ENCODE results near the gene ZKSCAN3.
"Not testable (repeated sequence)": the region's sequence is repeated elsewhere in the genome, so short reads cannot be mapped to it uniquely, and the experiment has no call there.

The ZKSCAN3 gene

DNA sequence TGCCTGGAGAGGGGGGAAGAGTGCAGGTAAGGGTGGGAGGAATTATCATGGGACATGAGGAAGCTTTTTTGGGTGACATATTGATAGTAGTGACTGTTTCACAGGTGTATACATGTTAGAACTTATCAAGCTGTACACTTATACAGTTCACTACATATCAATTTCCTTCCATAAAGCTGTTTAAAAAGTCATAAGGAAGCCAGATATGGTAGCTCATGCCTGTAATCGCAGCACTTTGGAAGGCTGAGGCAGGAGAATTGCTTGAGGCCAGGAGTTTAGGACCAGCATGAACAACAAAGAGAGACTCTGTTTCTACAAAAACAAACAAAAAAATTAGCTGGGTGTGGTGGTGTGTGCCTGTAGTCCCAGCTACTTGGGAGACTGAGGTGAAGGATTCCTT is 28.1 kb downstream of the ZKSCAN3 start:
- DNase-seq (ENCODE audit: low spot score) = no peak

DNA sequence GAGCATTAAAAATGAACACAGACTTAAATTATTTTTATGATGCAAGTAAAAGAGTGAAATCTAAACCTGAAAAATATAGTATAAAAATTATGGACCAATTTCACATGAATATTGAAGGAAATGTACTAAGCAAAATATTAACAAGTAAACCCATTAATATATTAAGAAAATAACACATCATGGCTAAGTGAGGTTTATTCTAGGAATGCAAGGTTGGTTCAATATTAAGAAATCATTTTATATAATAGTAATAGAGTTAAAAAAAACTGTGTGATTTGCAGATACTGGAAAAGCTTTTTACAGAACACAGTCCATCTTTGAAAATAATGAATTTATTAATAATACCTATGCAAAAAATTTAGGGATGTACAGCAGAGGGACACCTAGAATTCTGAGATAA is 28.9 kb downstream of the ZKSCAN3 start:
- DNase-seq (ENCODE audit: low spot score) = no peak

DNA sequence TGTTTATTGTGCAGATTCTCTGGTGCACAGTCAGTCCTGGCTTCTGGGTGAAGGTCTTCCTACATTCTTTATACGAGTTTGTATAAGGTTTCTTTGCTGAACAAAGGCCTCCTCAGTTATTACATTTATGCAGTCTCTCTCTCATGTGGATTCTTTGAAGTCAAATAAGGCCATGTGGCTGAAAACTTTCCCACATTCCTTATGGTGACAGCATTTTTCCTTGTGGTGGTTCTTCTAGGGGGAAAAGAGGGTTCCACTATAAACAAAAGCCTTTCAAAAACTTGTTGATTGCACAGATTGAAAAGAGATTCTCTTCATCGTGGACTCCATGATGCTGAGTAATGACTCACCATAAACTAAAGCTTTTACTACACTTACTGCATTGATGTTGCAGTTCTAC is 30.6 kb downstream of the ZKSCAN3 start:
- no peak for DNase-seq (ENCODE audit: low spot score)

DNA sequence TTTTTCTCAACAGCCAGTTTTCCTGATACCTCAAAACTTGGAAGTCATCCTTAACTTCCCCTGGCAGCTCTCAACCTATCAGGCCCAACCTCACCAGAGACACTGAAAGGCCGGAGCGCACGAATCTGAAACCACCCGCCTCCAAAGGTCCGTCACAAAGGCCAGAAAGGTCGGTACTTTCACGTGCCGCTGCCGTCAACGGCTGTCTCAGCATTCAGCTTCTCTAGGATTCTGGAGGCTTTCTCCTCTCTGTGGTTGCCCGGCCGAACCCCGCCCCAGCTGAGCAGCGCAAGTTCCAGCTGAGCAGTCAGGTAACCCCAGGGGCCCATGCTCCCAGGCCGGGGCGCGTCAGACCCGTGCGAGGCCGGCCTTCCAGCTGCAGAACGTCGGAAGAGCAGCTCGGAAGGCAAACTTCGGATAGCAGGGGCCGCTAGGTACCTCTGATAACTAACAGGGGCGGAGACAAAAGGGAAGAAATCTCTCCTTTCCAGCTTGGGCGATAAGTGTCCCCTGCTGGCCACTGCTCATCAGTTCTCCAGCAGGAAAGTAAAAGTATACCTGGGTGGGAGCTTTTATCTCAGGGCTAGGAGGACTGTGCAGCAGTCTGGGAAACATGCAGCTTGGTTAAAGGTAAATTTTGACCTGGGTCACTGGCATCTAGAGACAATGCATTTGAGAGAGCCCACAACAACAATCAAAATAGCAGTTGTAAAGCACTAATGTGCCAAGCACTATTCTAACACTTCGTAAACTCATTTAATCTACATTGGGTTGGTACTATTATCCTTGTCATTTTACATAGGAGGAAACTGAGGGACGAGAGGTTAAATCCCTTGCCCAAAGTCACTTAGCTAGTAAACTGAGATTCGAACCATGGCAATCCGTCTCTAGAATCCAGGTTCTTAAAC is 33.7 kb downstream of the ZKSCAN3 start:
- DNase-seq (ENCODE audit: low spot score) = peak; percentile 51

DNA sequence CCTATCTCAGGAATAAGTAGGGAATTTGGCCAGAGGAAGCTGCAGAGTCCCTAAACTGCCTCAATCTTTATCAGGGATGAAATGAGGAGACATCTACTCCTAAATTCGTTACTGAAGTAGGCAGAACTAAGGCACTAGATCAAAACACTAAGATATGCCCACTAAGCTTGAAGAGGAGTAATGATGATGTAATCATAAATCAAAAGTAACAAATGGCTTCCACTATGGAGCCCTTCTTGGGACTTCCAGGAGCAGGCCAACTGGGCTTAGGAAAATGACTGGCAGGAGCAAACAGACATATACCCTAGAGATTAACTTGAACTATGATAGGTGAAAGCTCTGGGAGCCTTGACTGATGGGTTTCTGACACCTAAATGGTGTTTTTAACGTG is 34.4 kb downstream of the ZKSCAN3 start:
- DNase-seq (ENCODE audit: low spot score) = no peak

DNA sequence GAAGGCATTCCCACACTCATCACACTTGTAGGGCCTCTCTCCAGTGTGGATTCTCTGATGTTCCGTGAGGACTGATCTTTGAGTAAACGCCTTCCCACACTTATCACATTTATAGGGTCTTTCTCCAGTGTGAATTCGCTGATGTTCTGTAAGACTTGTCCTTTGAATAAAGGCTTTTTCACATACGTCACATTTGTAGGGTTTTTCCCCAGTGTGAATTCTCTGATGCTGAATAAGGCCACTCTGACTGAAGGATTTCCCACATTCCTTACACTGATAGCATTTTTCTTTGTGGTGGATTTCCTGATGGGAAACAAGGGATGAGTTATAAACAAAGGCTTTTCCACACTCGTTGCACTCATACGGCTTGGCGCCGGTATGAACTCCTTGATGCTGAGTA is 40.9 kb downstream of the ZKSCAN3 start:
- DNase-seq (ENCODE audit: low spot score) = no peak

DNA sequence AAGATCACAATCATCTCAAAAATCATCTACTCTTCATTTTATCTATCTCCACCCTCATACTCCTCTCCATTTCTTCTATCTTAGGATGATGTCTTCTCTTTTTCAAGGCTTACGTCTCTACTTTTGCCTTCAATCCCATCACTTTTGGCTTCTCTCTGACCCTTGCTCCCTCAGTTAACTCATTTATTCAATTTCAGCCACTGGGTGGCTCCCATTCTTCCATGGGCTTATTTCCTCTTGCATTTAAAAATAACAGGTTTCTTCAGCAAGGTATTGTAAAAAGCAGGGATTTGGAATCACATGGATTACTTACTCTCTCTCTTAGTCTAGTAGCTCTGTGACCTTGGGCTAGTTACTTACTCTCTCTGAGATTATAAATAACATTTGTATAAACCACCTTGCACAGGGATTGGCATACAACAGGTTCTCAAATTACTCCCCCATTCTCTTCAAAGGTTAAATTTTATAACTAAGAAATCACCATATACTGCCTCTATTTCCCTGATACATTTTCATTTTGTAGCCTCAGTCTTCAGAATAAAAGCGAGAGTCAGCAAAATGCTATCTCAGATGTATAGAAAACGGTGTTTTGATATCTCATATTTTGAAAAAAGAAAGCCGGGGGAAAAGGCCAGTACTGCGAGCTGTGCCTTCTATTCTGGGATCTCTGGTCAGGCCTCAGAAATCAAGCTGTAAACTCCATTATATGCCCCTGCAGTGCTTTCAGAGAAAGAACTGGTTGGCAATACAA is 44.3 kb downstream of the ZKSCAN3 start:
- no peak for DNase-seq (ENCODE audit: low spot score)

DNA sequence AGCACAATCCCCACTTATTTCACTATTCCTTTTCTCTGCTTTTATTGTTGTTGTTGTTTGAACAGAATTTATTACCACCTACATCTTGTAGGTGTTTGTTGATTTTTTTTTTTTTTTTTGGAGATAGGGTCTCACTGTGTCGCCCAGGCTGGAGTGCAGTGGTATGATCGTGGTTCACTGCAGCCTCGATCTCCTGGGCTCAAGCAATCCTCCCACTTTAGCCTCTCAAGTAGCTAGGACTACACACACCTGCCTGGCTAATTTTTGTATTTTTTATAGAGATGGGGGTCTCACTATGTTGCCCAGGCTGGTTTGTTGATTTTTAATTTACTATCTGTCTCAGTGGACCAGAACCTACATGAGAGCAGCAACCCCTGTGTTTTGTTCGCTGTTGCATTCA is 46.2 kb downstream of the ZKSCAN3 start:
- no peak for DNase-seq (ENCODE audit: low spot score)

DNA sequence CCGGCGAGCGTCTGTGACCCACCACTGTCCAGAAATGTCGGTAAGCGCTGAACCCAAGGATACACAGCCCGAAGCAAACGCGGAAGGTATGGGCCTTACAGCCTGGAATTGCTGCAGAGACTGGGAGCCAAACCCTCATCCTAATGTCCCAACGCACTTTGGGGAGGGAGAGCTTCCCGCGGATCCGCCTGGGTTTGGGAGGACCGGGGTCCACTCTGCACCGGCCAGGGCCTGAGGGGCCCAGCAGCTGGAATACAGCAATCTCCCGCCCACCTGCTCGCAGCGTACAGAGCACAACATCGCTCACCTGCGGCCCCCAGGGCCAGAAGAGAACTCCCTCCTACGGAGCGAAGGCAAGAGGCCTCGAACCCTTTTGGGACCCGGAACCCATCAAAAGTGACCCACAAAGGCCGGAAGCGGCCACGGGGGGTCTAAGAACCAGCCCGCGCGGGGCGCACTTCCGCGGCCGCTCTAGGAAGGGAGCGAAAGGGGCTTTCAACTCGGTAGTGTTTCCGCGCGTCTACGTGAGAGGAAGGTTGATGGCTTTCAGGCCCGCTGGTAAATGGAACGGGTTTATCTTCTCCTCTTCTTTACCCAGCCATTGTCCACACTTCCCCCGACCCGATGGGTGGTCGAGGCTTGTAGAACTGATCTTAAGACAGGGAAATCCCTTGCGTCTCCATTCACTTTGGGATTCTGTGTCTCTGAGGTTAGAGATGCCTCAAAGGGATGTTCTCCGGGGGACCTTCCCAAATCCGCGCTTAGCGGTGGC is 49.8 kb downstream of the ZKSCAN3 start, which contains the start of gene ZSCAN12:
Gene ZSCAN12, minus strand, starts transcription at position 398 of the 772 bp plus-strand sequence. CDS start 1,342 bp downstream, outside the sequence.
- peak; percentile 80 for DNase-seq (ENCODE audit: low spot score)

DNA sequence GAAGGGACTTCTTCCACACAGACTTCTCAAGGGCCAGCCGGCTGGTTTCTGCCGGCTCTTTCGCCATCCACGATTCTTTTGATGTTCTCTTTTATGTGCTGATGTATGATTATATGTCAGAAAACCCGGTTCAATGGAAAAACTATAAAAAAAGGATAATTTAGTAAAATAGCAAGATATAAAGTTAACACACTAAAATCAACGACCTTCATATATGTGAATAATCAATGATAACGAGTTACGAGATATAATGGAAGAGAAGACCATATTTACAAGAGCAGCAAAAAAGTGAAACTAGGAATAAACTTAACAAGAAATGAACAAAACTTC is 50.3 kb downstream of the ZKSCAN3 start:
- no peak for DNase-seq (ENCODE audit: low spot score)

DNA sequence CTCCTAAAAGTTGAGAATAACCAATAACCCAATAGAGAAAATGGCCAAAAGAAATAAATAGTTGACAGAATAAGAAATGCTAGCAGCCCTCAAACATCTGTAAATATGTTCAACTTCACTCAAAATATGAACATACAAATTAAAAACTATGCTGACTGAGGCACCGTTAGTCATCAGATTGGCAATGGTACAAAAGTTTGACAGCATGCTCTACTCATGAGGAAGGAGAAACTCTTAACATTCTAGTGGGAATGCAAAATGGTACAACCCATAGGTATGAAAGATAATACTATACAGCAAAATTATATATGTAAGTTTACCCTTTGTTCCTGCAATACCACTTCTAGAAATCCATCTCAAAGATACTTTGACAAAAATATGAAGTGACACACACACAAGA is 51.4 kb downstream of the ZKSCAN3 start:
- DNase-seq (ENCODE audit: low spot score) = no peak

DNA sequence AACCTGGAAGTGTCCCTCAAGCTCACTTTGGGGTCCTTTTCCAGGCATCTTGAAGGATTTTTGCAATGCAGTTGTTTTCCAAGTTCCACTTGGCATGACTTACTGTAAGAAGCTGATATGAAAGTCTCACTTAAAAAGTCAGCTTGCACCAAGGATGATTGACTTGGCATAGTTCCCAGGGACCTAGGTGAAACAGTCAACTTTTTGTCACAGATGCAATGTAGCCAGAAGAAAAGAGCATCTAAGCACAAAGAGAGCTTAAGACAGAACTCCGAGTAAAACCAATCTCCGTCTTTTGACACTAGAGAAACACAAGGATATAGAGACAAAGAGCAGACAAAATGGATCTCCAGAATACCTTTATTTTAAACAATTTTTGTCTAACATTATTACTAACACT is 52.5 kb downstream of the ZKSCAN3 start:
- no peak for DNase-seq (ENCODE audit: low spot score)

DNA sequence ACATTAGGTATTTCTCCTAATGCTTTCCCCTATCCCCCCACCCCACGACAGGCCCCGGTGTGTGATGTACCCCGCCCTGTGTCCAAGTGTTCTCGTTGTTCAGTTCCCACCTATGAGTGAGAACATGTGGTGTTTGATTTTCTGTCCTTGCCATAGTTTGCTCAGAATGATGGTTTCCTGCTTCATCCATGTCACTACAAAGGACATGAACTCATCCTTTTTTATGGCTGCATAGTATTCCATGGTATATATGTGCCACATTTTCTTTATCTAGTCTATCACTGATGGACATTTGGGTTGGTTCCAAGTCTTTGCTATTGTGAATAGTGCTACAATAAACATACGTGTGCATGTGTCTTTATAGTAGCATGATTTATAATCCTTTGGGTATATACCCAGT is 54.2 kb downstream of the ZKSCAN3 start:
- not testable (repeated sequence) for DNase-seq (ENCODE audit: low spot score)

DNA sequence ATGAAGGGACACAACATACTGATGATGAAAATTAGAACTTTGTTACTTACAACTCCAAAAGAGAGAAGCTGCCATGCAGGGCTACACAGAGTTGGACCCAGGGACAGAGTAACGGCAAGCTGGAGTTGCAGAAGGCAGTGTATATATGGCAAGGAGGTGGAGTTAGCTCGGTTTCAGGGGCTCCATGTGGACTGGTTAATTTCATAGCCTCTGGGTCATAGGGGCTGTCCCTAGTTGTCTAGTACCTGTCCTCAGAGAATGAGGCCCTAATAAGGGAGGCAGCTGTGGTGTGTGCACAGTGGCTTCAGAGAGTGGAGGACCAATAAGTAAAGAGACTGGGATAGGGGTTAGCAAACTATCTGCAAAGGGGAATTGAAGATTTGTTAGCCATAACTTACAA is 57.7 kb downstream of the ZKSCAN3 start:
- DNase-seq (ENCODE audit: low spot score) = no peak

DNA sequence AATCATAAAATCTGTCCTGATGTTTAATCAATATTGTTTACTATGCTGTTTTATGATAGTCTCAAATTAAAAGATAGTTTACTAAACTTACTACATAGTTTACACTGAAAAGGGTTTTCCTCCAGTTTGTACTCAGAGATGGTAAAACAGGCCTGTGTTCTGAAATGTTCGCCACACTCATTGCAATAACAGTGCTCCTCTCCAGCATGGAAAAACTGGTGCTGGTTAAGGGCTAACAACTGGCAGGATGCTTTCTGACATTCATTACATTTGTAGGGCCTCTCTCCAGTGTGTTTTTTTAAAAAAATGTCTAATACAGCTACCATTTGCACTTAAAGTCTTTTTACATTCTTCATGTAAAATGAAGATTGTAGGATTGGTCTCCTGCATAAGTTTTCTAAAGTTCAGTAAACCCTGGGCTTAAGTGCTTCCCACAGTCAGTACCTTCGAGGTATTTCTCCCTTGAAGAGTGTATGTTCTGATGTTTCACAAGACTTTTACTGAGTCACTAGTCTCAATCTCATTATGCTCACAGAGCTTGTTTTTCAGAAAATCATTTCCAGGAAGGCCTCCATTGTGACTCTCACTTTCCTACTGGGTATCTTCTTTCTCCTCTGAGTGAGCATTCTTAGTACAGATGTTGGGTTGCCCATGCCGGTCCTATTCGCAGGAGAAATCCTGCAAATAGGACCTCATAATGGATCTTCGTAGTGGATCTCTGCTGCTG is 58.5 kb downstream of the ZKSCAN3 start:
- DNase-seq (ENCODE audit: low spot score) = no peak

DNA sequence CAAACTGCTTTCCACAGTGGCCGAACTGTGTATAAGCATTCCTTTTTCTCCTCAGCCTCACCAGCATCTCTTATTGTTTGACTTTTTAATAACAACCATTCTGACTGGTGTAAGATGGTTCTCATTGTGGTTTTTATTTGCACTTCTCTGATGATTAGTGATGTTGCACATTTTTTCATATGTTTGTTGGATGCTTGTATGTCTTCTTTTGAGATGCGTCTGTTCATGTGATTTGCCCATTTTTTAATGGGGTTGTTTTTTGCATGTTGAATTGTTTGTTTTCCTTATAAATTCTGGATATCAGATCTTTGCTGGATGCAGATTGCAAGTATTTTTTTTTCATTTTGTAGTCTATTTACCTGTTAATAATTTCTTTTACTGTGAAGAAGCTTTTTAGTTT is 61.0 kb downstream of the ZKSCAN3 start:
- DNase-seq (ENCODE audit: low spot score) = no peak

DNA sequence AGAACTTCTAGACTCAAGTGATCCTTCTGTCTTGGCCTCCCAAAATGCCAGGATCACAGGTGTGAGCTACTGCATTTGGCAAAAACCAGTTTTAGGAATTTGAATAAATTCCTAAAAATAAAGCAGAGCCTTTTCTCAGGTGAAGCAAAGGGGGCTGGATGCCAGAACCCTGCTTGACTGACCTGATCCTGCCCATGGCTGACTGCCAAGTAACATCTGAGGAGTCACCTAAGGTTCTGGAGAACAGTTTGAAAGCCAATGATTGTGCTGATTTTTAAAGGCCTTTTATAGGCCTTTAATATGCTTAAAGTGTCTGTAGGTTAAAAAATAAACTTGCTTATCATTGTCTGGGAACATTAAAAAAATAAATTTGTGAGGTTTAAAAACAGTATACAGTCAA is 63.9 kb downstream of the ZKSCAN3 start:
- DNase-seq (ENCODE audit: low spot score) = no peak

All from globus pallidus (tissue), 1 donor.